ENCODE measurements around the gene CDK5RAP3. TPM values are rescaled to one million over a fixed set of nuclear protein-coding genes. Genes with fewer than 3 reads are reported as not detected.

Gene CDK5RAP3
- total and polyA plus RNA-seq, 5 donors = 54.3 to 66.8 (median 64.9) TPM

GRCh38 chr17:47989700-47990099 lies 18.8 kb downstream of the CDK5RAP3 start:
- Histone ChIP-seq H3K4me3 (ENCODE audit: low read length) (no peak overlapping the region), H3K27ac (ENCODE audit: low read length) (no peak overlapping the region), H3K27me3 (ENCODE audit: control insufficient read depth, insufficient read depth) (no peaks in the 10 kb centered on the region), H3K9me3 (ENCODE audit: control insufficient read depth, low read length) (no peaks in the 10 kb centered on the region), H3K4me1 (ENCODE audit: control insufficient read depth, insufficient read depth, low read length) (peaks cover 4% of the 10 kb centered on the region)
- DNase-seq = no peak
- intact Hi-C loops (cut with DNase I) = no loop called here
- no peak for ATAC-seq
- WGBS = 93% methylated on average over 1 of the region's 1 CpG

DNA sequence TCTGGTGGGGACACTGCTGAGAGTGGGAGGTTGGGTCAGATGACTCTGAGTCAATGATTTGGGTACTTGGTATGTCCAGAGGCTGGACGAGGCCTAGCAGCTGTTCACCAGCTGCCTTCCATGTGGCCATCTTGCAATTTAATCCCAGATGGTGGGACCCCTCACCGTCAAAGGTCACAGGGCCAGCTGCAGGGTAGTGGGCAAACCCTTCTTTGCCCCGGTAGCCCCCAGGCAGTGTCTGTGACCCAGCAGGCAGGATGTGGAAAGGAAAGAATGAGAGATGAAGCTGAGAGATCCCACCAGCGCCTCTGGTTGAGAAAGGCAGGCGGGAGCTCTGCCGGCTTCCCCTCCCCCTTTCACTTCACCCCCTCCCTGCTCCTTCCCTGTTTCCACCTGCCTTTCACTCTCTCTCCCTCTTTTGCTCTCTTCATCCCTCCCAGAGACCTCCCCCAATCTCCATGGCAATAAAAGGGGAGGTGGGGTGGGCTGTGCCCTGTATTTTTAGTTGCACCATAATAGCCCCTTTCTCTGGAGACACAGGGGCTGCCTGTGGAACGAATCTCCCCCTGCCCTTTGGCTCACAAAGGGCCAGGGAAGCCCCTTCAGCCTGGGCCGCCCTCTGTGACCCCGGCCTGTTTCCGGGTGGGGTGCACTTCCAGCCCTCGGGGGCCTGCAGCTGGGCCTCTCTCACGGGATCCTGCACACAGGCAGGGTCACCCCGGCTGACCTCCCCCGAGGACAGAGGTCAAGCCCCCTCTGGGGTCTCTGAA lies 20.2 kb downstream of the CDK5RAP3 start:
- Histone ChIP-seq H3K4me3 (ENCODE audit: low read length) (no peak overlapping the region), H3K4me1 (ENCODE audit: control insufficient read depth, insufficient read depth, low read length) (peaks cover 4% of the 10 kb centered on the region), H3K27me3 (ENCODE audit: control insufficient read depth, insufficient read depth) (no peaks in the 10 kb centered on the region), H3K9me3 (ENCODE audit: control insufficient read depth, low read length) (no peaks in the 10 kb centered on the region), H3K27ac (ENCODE audit: low read length) (peak overlapping the region; percentile 26)
- DNase-seq = no peak
- ATAC-seq = no peak
- intact Hi-C loops (cut with DNase I) = no loop called here
- WGBS = 56% methylated on average over 14 of the region's 14 CpGs

GRCh38 chr17:47992216-47992615 lies 21.3 kb downstream of the CDK5RAP3 start:
- Histone ChIP-seq H3K9me3 (ENCODE audit: control insufficient read depth, low read length) (no peaks in the 10 kb centered on the region), H3K27ac (ENCODE audit: low read length) (no peak overlapping the region), H3K4me3 (ENCODE audit: low read length) (no peak overlapping the region), H3K27me3 (ENCODE audit: control insufficient read depth, insufficient read depth) (no peaks in the 10 kb centered on the region), H3K4me1 (ENCODE audit: control insufficient read depth, insufficient read depth, low read length) (peaks cover 2% of the 10 kb centered on the region)
- intact Hi-C loops (cut with DNase I) = no loop called here
- ATAC-seq = no peak
- DNase-seq = no peak
- 61% methylated on average over 4 of the region's 4 CpGs for WGBS

- no peak for ATAC-seq
- Histone ChIP-seq H3K4me1 (ENCODE audit: control insufficient read depth, insufficient read depth, low read length) (peaks cover 2% of the 10 kb centered on the region), H3K9me3 (ENCODE audit: control insufficient read depth, low read length) (no peaks in the 10 kb centered on the region), H3K27me3 (ENCODE audit: control insufficient read depth, insufficient read depth) (no peaks in the 10 kb centered on the region), H3K27ac (ENCODE audit: low read length) (no peak overlapping the region), H3K4me3 (ENCODE audit: low read length) (no peak overlapping the region)
- DNase-seq = no peak
- WGBS = 56% methylated on average over 9 of the region's 9 CpGs
- intact Hi-C loops (cut with DNase I) = no loop called here
Observed at GRCh38 chr17:47993031-47993564, 22.2 kb downstream of the CDK5RAP3 start.

DNA sequence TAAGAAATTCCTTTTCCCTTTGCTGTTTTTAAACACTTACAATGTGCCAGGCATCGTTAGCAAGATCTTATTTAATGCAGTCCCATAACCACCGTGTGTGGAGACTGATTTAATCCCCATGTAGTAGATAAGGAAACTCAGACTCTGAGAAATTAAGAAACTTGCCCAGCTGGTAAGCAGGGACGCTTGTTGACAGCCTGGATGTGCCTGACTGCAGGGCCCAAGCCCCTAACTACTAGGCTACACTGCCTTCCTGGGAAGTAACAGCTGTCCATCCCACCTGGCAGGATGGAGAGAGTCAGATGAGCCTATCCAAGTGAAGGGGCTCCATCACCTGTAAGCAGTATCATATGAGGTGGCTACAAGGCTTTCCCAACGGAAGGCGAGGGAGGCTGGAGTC lies 23.1 kb downstream of the CDK5RAP3 start:
- Histone ChIP-seq H3K27me3 (ENCODE audit: control insufficient read depth, insufficient read depth) (no peaks in the 10 kb centered on the region), H3K4me1 (ENCODE audit: control insufficient read depth, insufficient read depth, low read length) (peaks cover 2% of the 10 kb centered on the region), H3K27ac (ENCODE audit: low read length) (no peak overlapping the region), H3K4me3 (ENCODE audit: low read length) (no peak overlapping the region), H3K9me3 (ENCODE audit: control insufficient read depth, low read length) (no peaks in the 10 kb centered on the region)
- no peak for DNase-seq
- ATAC-seq = no peak
- WGBS = 79% methylated on average over 5 of the region's 5 CpGs
- intact Hi-C loops (cut with DNase I) = no loop called here

DNA sequence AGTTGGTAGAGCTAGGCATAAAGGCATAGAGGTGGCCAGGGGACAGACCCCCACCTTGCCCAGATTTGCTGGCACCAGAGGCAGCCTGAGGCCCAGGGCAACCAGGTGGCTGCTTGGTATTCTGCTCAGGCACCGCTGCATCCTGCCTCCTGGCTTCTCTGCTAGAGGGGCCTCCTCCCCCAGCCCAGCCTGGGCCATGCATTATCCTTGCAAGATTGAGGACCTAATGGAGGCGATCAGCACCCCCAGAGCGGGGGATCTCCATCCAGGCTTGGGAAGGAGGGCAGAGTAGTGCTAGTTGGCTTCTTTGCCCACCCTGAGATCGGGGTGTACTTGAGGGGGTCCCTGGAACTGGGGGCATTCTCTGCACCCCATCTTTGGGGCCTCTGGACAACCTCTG lies 23.8 kb downstream of the CDK5RAP3 start:
- ATAC-seq (no peak), DNase-seq (no peak)
- Histone ChIP-seq H3K4me3 (ENCODE audit: low read length) (no peak overlapping the region), H3K27ac (ENCODE audit: low read length) (no peak overlapping the region), H3K9me3 (ENCODE audit: control insufficient read depth, low read length) (no peaks in the 10 kb centered on the region), H3K27me3 (ENCODE audit: control insufficient read depth, insufficient read depth) (no peaks in the 10 kb centered on the region), H3K4me1 (ENCODE audit: control insufficient read depth, insufficient read depth, low read length) (peaks cover 2% of the 10 kb centered on the region)
- intact Hi-C loops (cut with DNase I) = no loop called here
- WGBS = 92% methylated on average over 4 of the region's 4 CpGs

- intact Hi-C loops (cut with DNase I) = no loop called here
- 73% methylated on average over 13 of the region's 13 CpGs for WGBS
Observed at GRCh38 chr17:47995241-47995935, 24.5 kb downstream of the CDK5RAP3 start.

GRCh38 chr17:47996201-47996600 lies 25.3 kb downstream of the CDK5RAP3 start:
- Histone ChIP-seq H3K9me3 (ENCODE audit: control insufficient read depth, low read length) (no peaks in the 10 kb centered on the region), H3K4me1 (ENCODE audit: control insufficient read depth, insufficient read depth, low read length) (peaks cover 2% of the 10 kb centered on the region), H3K27ac (ENCODE audit: low read length) (no peak overlapping the region), H3K27me3 (ENCODE audit: control insufficient read depth, insufficient read depth) (no peaks in the 10 kb centered on the region), H3K4me3 (ENCODE audit: low read length) (no peak overlapping the region)
- no peak for DNase-seq
- WGBS = 72% methylated on average over 9 of the region's 9 CpGs
- intact Hi-C loops (cut with DNase I) = no loop called here
- no peak for ATAC-seq

More at GRCh38 chr17:47995241-47995935, 24.5 kb downstream of the CDK5RAP3 start:
- ATAC-seq = no peak
- Histone ChIP-seq H3K27me3 (ENCODE audit: control insufficient read depth, insufficient read depth) (no peaks in the 10 kb centered on the region), H3K4me3 (ENCODE audit: low read length) (no peak overlapping the region), H3K9me3 (ENCODE audit: control insufficient read depth, low read length) (no peaks in the 10 kb centered on the region), H3K27ac (ENCODE audit: low read length) (no peak overlapping the region), H3K4me1 (ENCODE audit: control insufficient read depth, insufficient read depth, low read length) (peaks cover 2% of the 10 kb centered on the region)
- DNase-seq = no peak

- ATAC-seq (no peak), DNase-seq (no peak)
- intact Hi-C loops (cut with DNase I) = no loop called here
- H3K27ac ChIP-seq (ENCODE audit: low read length) = no peak overlapping the region
- peaks cover 2% of the 10 kb centered on the region for H3K4me1 ChIP-seq (ENCODE audit: control insufficient read depth, insufficient read depth, low read length)
- WGBS = 70% methylated on average over 7 of the region's 7 CpGs
- H3K9me3 ChIP-seq (ENCODE audit: control insufficient read depth, low read length) = no peaks in the 10 kb centered on the region
- no peak overlapping the region for H3K4me3 ChIP-seq (ENCODE audit: low read length)
- no peaks in the 10 kb centered on the region for H3K27me3 ChIP-seq (ENCODE audit: control insufficient read depth, insufficient read depth)
Observed at GRCh38 chr17:47997586-47997985, 26.7 kb downstream of the CDK5RAP3 start.

- 93% methylated on average over 7 of the region's 7 CpGs for WGBS
- Histone ChIP-seq H3K4me3 (ENCODE audit: low read length) (no peak overlapping the region), H3K4me1 (ENCODE audit: control insufficient read depth, insufficient read depth, low read length) (peaks cover 2% of the 10 kb centered on the region), H3K27ac (ENCODE audit: low read length) (no peak overlapping the region), H3K9me3 (ENCODE audit: control insufficient read depth, low read length) (no peaks in the 10 kb centered on the region), H3K27me3 (ENCODE audit: control insufficient read depth, insufficient read depth) (no peaks in the 10 kb centered on the region)
- intact Hi-C loops (cut with DNase I) = no loop called here
- DNase-seq = no peak
- no peak for ATAC-seq
Observed at GRCh38 chr17:47998044-47998443, 27.1 kb downstream of the CDK5RAP3 start.

DNA sequence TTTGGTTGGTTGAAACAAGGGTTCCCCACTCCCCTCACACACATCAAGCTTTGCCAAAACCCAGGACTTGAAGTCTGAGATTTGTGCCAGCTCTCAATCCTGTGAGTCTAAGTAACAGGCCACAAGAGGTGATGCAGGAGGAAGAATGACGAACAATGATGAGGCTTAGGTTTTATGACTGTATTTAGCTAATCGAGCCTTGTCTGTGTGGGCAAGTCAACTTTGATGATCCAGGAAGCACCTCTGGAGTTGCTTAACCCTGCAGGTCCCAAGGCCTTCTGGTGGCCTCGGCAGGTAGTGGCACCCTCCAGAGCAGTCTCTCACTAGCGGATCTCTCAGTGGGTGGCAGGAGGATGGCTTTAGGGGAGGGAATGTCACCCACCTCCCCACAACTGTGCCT lies 28.7 kb downstream of the CDK5RAP3 start:
- ATAC-seq (no peak), DNase-seq (no peak)
- Histone ChIP-seq H3K4me3 (ENCODE audit: low read length) (no peak overlapping the region), H3K27ac (ENCODE audit: low read length) (no peak overlapping the region), H3K9me3 (ENCODE audit: control insufficient read depth, low read length) (no peaks in the 10 kb centered on the region), H3K27me3 (ENCODE audit: control insufficient read depth, insufficient read depth) (no peaks in the 10 kb centered on the region), H3K4me1 (ENCODE audit: control insufficient read depth, insufficient read depth, low read length) (no peaks in the 10 kb centered on the region)
- intact Hi-C loops (cut with DNase I) = no loop called here
- 51% methylated on average over 4 of the region's 4 CpGs for WGBS

Measured in right cardiac atrium (tissue), 5 donors.